Measurements from ENCODE around the gene HCN2.
"Not testable (repeated sequence)": the region's sequence is repeated elsewhere in the genome, so short reads cannot be mapped to it uniquely, and the experiment has no call there.

Gene HCN2

GRCh38 chr19:621191-621590, 31.5 kb downstream of the HCN2 start:
- not testable (repeated sequence) for DNase-seq (ENCODE audit: low spot score)

- DNase-seq (ENCODE audit: low spot score) = no peak
Measured at GRCh38 chr19:621819-622218, 32.1 kb downstream of the HCN2 start.

DNA sequence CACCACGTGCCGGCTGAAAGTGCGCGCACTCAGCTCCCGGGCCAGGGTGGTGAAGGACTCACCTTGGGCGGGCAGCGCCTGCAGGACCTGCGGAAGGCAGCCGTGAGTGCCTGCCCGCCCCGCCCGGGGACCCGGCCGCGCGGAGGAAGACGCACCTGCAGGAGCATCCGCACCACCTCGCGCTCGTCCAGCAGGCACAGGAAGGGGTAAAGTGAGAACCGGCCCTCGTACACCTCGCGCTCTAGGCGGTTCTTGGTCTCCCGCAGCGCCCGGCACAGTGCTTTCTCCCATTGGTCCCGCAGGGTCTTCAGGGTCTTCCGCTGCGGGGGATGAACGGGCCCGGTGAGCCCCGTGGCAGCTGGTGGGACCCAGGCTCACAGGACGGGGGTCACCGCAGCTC, 33.0 kb downstream of the HCN2 start:
- no peak for DNase-seq (ENCODE audit: low spot score)

DNA sequence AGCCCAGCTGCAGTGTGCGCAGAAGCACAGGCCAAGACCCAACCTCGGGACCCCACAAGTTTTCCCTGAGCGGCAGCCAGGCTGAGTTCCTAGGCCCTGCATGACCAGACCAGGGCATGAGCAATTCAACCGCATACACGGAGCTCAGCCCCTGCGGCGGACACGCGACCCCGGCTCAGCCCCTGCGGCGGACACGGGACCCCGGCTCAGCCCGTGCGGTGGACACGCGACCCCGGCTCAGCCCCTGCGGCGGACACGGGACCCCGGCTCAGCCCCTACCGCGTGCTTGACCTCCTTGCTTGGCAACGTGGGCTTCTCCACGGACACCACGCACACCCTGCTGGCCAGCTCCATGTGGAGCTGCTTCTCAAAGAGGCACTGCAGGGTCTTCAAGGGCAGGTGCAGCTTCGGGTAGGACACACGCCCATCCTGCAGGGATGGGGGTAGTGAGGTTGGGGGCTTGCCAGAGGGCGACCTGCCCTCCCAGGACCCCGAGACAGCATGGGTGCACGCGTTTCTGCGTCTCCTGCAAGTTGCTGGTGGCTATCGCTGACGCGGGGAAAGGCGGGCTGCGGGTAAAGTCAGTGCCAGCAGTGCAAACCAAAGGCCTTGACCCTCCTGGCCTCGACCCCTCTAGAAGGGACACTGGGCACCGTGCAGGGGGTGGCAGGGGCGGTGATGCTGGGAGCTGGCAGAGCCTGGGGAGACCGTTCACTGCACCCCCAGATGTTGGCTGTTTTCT, 33.7 kb downstream of the HCN2 start:
- no peak for DNase-seq (ENCODE audit: low spot score)

DNA sequence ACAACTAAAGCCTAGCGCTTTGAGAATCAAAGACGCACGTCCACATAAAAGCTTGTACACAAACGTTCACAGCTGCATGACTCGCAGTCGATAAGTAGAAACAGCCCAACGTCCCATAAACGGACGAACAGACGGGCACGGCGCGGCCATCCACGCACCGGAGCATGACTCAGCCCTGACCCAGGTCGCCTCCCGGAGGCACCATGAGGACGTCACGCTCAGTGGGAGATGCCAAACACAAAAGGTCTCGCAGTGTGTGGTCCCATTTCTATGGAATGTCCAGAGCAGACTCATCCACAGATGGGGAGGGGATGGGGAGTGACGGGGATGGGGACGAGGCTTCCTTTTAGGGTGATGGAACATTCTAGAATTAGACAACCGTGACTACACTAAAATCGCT, 34.3 kb downstream of the HCN2 start:
- DNase-seq (ENCODE audit: low spot score) = no peak

DNA sequence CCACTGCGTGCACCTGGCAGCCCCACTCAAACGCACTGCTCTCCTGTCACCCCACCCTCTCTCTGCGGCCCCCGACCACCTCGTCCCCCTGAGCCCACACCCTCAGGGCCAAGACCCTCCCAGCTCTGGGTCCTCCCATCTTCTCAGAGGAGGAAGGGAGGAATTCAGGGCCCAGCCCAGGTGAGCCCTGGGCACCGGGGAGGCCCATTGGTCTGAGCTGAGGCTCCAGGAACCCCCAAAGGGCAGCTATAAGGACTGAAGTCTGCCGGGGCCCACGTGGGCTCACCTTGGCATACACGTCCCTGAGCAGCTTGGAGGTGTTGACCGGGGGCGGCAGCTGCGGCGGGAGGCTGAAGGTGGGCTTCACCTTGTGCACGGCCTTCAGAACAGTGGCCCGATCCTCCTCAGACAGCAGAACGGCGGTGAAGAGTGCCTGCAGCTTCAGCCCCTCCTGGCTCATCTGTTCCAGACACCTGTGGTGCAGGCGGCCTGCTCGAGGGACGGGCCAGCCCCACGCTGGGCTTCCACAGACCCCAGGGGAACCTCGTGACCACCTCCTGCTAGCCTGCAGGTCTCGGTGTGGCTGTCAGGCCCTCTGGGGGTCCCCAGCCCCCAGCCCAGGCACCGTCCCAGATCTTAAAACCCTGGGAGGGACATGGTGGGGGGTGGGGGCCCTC, 34.9 kb downstream of the HCN2 start:
- no peak for DNase-seq (ENCODE audit: low spot score)

DNA sequence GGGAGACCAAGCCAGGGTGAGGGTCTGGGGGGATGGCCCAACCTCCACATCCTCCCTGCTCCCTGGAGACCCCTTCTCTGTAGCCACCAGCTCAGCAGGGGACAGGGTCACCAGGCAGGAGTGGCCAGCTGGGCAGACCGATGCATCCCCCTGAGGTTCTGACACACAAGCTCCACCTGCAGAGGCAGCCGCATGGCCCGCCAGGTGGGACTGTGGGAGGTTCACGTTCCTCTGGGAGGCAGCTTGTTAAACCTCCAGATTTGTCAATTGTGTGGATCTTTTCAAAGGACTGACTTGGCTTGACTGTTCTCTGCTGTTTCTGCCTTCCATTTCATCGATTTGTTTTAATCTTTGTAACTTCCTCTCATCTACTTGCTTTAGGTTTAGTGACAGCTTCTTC, 35.6 kb downstream of the HCN2 start:
- no peak for DNase-seq (ENCODE audit: low spot score)

DNA sequence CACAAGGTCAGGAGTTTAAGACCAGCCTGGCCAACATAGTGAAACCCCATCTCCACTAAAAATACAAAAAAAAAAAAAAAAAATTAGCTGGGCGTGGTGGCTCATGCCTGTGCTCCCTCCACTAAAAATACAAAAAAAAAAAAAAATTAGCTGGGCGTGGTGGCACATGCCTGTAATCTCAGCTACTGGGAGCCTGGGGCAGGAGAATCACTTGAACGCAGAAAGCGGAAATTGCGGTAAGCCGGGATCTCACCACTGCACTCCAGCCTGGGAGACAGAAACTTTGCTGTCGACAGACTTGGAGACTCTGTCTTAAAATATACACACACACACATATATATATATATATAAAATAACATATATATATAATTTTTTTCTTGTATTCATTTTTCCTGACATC, 36.9 kb downstream of the HCN2 start:
- not testable (repeated sequence) for DNase-seq (ENCODE audit: low spot score)

DNA sequence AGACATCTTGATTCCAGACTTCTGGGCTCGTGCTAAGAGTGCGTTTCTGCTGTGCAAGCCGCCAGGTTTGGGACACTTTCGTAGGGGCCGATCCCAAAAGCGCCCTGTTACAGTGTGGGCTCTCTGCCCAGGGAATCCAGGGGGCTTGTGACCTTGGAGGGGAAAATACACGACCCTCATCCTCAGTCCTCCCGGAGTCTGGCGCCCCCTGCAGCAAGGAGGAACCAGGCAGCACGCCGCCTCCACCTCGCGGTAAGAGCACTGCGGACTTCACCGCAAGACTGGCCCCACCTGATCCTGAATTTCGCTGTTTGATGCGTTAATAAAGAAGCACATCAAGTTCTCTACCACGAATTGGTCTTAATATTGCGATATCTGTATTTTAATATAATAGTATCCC, 38.5 kb downstream of the HCN2 start:
- DNase-seq (ENCODE audit: low spot score) = no peak

GRCh38 chr19:629515-629914, 39.8 kb downstream of the HCN2 start:
- not testable (repeated sequence) for DNase-seq (ENCODE audit: low spot score)

- no peak for DNase-seq (ENCODE audit: low spot score)
Measured at GRCh38 chr19:629961-630714, 40.5 kb downstream of the HCN2 start.

- DNase-seq (ENCODE audit: low spot score) = peak; percentile 71
Measured at GRCh38 chr19:632579-633067, 42.9 kb downstream of the HCN2 start.

DNA sequence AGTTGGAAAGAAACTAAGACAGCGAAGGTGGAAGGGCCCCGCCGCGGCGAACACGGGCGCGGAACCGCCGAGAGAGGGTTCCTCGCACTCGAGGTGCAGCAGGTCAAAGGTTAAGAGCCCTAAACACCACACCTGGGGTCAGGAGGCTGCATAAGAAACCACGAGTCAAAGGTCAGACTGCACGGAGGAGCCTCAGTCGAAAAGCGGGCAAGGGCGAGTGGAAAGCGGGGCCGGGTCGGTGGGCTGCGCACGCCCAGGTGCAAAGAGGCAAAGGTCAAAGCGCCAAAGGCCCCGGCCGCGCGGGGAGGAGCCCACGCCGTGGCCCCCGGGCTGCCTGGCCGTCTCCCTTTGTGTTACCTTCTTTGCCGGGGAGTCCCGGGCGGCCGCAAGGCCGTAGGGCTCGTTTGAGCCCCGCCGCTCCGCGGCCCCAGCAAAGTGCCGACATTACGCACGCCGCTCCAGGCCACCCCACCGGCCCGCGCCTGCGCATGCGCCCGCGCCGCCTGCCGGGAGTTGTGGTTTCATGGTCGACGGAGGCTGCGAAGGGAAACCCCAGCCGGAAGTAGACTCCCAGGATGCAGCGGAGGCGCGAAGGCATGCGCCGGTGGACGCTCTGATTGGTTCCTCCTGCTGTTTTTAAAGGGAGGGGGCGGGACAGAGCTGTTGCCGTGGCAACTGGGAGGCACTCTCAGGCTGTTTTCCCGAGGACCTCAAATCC, 43.5 kb downstream of the HCN2 start, which contains the start of gene POLRMT:
Gene POLRMT, minus strand, starts transcription at position 470 of the 718 bp plus-strand sequence. Its CDS starts 25 bp downstream, at position 445.
- peak; percentile 98 for DNase-seq (ENCODE audit: low spot score)

- DNase-seq (ENCODE audit: low spot score) = peak; percentile 53
Measured at GRCh38 chr19:633786-634639, 44.3 kb downstream of the HCN2 start.

- DNase-seq (ENCODE audit: low spot score) = no peak
Measured at GRCh38 chr19:634975-635652, 45.4 kb downstream of the HCN2 start.

DNA sequence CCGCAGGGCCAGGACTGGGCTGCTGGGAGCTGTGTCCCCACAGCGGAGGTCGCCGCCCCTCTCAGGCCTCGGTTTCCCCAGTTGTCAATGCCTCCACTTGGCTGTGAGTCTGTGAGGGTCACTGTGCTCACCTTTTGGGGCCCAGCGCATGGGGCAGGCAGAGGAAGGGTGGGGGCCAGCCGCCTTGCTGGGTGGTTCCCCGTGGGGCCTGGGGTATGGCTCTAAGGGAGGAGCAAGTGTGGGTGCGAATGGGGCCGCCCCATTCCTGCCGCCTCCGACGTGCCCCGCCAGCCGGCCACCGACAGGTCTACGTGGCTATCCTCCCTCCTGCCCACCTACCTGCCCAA, 49.2 kb downstream of the HCN2 start:
- no peak for DNase-seq (ENCODE audit: low spot score)

- DNase-seq (ENCODE audit: low spot score) = peak; percentile 89
Measured at GRCh38 chr19:639253-640160, 49.8 kb downstream of the HCN2 start, which contains the start of gene FGF22. TSS of gene FGF22 (plus strand) at chr19:639879. CDS start at chr19:639926, 47 bp downstream.

DNA sequence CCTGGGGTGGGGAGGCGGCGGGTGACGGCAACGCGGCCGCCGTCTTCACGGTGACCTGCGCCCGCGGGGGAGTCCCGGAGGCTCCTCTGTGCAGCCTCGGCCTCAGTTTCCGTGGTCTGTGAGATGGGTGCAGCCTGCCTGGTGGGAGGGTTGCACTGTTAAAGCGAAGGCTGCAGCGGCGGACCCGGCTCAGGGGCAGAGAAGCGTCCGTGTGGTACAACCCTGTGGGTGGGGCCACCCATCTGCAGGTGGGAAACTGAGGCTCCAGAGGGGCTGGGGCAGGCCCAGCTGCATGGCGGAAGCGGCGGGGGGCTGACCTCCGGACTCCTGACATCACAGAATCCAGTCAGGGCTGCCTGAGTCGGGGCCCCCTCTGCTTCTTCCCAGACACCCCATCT, 50.5 kb downstream of the HCN2 start:
- DNase-seq (ENCODE audit: low spot score) = no peak

DNA sequence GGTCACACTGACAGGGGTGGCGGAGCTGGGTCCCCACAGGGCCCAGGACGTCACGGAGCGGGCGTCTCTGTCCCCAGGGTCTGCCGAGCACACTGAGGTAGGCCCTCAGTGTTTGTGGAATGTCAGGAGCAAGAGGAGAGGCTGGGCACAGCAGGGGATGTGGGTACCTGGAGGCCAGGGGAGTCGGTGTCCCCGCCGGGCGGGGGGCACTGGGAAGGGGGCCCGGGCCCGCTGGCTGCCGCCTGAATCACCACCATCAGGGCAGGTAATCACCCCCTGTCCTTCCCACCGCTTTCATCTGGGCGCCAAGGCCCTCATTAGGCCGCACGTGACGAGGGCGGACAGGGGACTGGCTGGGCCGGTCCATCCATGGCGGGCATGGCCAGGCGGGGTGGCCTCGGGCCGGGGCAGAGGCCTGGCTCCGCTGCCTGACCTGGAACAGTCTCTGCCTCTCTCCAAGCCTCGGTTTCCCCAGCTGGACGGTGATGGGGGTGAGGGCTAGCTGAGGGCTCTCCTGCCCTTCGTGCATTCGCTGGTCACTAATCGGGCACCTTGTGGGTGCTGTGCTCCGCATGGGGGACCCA, 51.0 kb downstream of the HCN2 start:
- no peak for DNase-seq (ENCODE audit: low spot score)

Data from NAMALWA (cell line).